Upper lobe of left lung (tissue), 6 donors: Measurements from ENCODE around the gene SLC23A2. TPM values are rescaled to one million over a fixed set of nuclear protein-coding genes. Genes with fewer than 3 reads are reported as not detected.

Experiments used
- ATAC-seq, 2 donors: fragments of 200-7000 bp; cut with Tn5 transposase; one replicate each; pipeline ENCODE4 v1.9.1; 2022; ENCODE audit warnings: mild to moderate bottlenecking in 2 of 2, moderate library complexity in 2 of 2; ENCODE audit not compliant: low FRiP score in 2 of 2
- DNase-seq, 2 donors: peaks; one replicate each; pipeline ENCODE4 v3.0.0-alpha.2; 2019 to 2020
- H3K27ac ChIP-seq, 4 donors: fragments of 200-600 bp; sonication (generic); one replicate each; pipeline ENCODE4 v1.5.1; 2016 to 2019
- H3K27me3 ChIP-seq, 4 donors: fragments of 200-600 bp; sonication (generic); one replicate each; pipeline ENCODE4 v1.5.1; 2017 to 2019
- H3K36me3 ChIP-seq, 4 donors: fragments of 200-600 bp; sonication (generic); one replicate each; pipeline ENCODE4 v1.5.1; 2016 to 2019
- H3K4me1 ChIP-seq, 4 donors: fragments of 200-600 bp; sonication (generic); one replicate each; pipeline ENCODE4 v1.5.1; 2018 to 2019
- H3K4me3 ChIP-seq, 4 donors: fragments of 200-600 bp; sonication (generic); one replicate each; pipeline ENCODE4 v1.5.1; 2017 to 2019; ENCODE audit warnings: mild to moderate bottlenecking in 2 of 4, moderate library complexity in 1 of 4
- H3K9me3 ChIP-seq, 4 donors: fragments of 200-600 bp; sonication (generic); one replicate each; pipeline ENCODE4 v1.5.1; 2018 to 2019
- EP300 ChIP-seq, 4 donors: sonication (generic); formaldehyde crosslinking; IDR thresholded peaks; one replicate each; pipeline ENCODE4 v1.5.1; 2017; ENCODE audit warnings: antibody characterized with exemption in 4 of 4, control low read depth in 2 of 4
- POLR2A ChIP-seq, 4 donors: fragments of 450-650 bp; IDR thresholded peaks; one replicate each; pipeline ENCODE4 v1.5.1; 2016 to 2017; ENCODE audit warnings: antibody characterized with exemption in 4 of 4, mild to moderate bottlenecking in 2 of 4
- POLR2AphosphoS5 ChIP-seq, 2 donors: sonication (generic); formaldehyde crosslinking; IDR thresholded peaks; one replicate each; pipeline ENCODE4 v1.5.1; 2017; ENCODE audit warnings: antibody characterized with exemption in 2 of 2
- WGBS, 2 donors: methylation state at CpG; one replicate each; pipeline ENCODE4 v1.1.5; 2017 to 2018; 5-methylcytosine and 5-hydroxymethylcytosine counted together
- total RNA-seq, 6 donors: library from RNA; depleted of rRNA in 4 of 6; stranded (reverse); fragments of >200 nt in 4 of 6; gene quantifications; one replicate each; pipeline versions ENCODE4 v1.1.0 to v1.2.1, GENCODE V29; 2016 to 2021
- TF ChIP-seq, protein P1 (sequence below), 6 experiments: fragments of 450-650 bp in 4 of 6; fragments of 200-600 bp in 2 of 6; sonication (generic) in 2 of 6; IDR thresholded peaks; one replicate each; pipeline ENCODE4 v1.5.1; 2016 to 2019; ENCODE audit warnings: antibody characterized with exemption in 6 of 6
- donor health status: DM: no; HTN: no; CAD: no; lungs with moderate emphysema.
- donor health status: DM: no; HTN: yes; CAD: no; lungs with severe emphysema.

SLC23A2 gene
- total RNA-seq, 6 donors from 2014 or later, result 13.1 to 26.2 (median 19.2) TPM

DNA sequence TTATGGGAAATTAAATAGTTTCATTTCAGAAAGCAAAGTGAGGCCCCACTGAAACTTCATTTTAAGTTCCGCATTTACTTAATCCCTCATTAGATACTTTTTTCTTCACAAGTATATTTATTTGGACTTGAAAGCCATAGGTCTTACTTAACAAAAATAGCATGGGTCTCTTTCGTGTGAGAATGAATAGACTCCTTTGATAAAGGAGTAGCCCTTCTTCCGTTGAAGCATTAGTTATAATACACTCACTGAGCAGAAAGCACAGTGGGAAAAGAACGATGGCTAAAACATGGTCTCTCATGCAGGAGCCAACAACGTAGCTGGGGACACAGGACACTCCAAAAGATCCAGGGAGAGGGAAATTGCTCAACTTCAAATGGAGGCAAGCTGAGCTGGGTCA lies 130.4 kb downstream of the SLC23A2 start:
- no peak for DNase-seq
- Histone ChIP-seq H3K36me3 (peaks cover 0 to 43% (median 21%) of the 10 kb centered on the region in 4 donors), H3K27me3 (no peaks in the 10 kb centered on the region), H3K4me3 (no peak overlapping the region), H3K9me3 (no peaks in the 10 kb centered on the region), H3K4me1 (peaks cover 0 to 7% (median 3%) of the 10 kb centered on the region in 4 donors), H3K27ac (no peak overlapping the region)
- no peak for ATAC-seq
- TF ChIP-seq POLR2AphosphoS5 (IDR thresholded peaks at IDR 0.05), result no peak
- no peak for TF ChIP-seq EP300 (IDR thresholded peaks at IDR 0.05)
- no peak for TF ChIP-seq POLR2A (IDR thresholded peaks at IDR 0.05)
- TF ChIP-seq, protein P1, sequence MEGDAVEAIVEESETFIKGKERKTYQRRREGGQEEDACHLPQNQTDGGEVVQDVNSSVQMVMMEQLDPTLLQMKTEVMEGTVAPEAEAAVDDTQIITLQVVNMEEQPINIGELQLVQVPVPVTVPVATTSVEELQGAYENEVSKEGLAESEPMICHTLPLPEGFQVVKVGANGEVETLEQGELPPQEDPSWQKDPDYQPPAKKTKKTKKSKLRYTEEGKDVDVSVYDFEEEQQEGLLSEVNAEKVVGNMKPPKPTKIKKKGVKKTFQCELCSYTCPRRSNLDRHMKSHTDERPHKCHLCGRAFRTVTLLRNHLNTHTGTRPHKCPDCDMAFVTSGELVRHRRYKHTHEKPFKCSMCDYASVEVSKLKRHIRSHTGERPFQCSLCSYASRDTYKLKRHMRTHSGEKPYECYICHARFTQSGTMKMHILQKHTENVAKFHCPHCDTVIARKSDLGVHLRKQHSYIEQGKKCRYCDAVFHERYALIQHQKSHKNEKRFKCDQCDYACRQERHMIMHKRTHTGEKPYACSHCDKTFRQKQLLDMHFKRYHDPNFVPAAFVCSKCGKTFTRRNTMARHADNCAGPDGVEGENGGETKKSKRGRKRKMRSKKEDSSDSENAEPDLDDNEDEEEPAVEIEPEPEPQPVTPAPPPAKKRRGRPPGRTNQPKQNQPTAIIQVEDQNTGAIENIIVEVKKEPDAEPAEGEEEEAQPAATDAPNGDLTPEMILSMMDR (IDR thresholded peaks at IDR 0.05), result no peak
- WGBS, 2 donors, result 80 to 88% methylated on average over 5 of the region's 5 CpGs

DNA sequence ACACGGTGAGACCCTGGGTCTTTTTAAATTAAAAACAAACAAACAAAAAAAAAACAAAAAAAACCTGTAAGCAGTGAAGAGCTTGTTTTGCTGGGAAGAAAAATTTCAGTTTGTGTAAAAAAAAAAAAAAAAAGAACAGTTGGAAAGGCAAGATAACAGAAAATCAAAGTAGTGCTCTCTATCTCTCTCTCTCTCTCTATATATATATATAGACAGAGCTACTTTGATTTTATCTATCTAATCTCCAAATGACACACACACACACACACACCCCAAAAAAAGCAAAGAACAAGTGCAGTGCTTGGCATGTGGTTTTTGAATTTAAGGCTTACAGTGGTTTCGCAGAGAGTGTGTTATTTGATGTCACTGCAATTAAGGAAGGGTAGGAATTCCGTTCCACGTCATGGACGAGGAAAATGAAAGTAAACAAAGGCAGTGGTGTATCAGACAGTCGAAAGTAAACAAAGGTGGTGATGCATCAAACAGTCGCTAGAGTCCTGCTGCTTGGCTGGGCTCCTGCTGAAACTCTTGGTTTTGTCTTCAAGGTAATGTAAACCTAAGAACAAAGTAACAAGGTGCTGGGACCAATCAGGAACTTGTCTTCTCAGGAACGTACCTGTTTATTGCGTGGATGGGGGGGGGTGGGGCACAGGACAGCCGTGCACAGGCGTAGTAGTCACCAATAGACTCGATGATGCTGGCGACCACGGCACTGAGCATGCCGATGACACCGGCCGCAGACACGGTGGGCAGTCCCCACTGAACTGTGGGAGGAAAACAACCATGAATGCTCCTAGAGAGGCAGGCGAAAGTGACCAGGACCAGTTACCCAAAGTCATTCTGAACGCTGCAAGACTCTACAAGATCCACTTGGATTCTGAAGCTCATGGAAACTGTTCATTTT lies 131.8 kb downstream of the SLC23A2 start:
- H3K27ac ChIP-seq, result peak overlapping the region in 2 of 4 donors; percentile 10 to 49
- DNase-seq (peak in 1 of 2 donors; percentile 55), ATAC-seq (no peak)
- H3K36me3 ChIP-seq, result peaks cover 0 to 44% (median 23%) of the 10 kb centered on the region in 4 donors
- 59 to 67% methylated on average over 19 to 20 of the region's 20 CpGs for WGBS, 2 donors
- peaks cover 0 to 7% (median 3%) of the 10 kb centered on the region in 4 donors for H3K4me1 ChIP-seq
- peak overlapping the region in 1 of 4 donors; percentile 15 for H3K4me3 ChIP-seq
- TF ChIP-seq, protein P1 (IDR thresholded peaks at IDR 0.05), result no peak
- no peak for TF ChIP-seq POLR2A (IDR thresholded peaks at IDR 0.05)
- peak in 2 of 4 donors; percentile 16 to 39 for TF ChIP-seq EP300 (IDR thresholded peaks at IDR 0.05)
- peak; percentile 25 to 30 for TF ChIP-seq POLR2AphosphoS5 (IDR thresholded peaks at IDR 0.05)
- no peaks in the 10 kb centered on the region for H3K9me3 ChIP-seq
- H3K27me3 ChIP-seq, result no peaks in the 10 kb centered on the region

DNA sequence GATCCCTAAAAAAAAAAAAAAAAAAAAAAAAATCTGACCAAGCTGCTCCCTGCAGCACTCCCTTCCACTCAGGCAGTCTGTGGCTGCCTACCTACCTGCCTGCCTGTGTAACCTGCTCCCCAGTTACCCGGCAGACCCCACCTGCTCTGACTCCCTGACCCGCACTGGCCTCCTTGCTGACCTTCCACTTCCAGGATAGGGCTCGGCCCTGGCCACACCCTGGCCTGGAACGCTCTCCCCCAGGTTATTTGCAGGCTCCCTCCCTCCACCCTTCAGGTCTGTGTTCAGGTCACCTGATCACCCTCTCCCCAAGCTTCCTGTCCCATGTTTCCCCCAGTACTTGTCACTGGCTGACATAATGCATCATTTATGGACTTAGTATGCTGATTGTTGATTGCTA lies 134.3 kb downstream of the SLC23A2 start:
- ATAC-seq, result peak in 1 of 2 donors; percentile 28
- Histone ChIP-seq H3K4me3 (no peak overlapping the region), H3K27ac (no peak overlapping the region), H3K36me3 (peaks cover 4 to 44% (median 14%) of the 10 kb centered on the region in 4 donors), H3K27me3 (no peaks in the 10 kb centered on the region), H3K4me1 (peaks cover 0 to 7% (median 3%) of the 10 kb centered on the region in 4 donors), H3K9me3 (no peaks in the 10 kb centered on the region)
- TF ChIP-seq, protein P1 (IDR thresholded peaks at IDR 0.05), result no peak
- TF ChIP-seq EP300 (IDR thresholded peaks at IDR 0.05) (no peak), POLR2A (IDR thresholded peaks at IDR 0.05) (no peak), POLR2AphosphoS5 (IDR thresholded peaks at IDR 0.05) (no peak)
- peak in 1 of 2 donors; percentile 42 for DNase-seq
- WGBS, 2 donors, result 94 to 98% methylated on average over 4 of the region's 4 CpGs

DNA sequence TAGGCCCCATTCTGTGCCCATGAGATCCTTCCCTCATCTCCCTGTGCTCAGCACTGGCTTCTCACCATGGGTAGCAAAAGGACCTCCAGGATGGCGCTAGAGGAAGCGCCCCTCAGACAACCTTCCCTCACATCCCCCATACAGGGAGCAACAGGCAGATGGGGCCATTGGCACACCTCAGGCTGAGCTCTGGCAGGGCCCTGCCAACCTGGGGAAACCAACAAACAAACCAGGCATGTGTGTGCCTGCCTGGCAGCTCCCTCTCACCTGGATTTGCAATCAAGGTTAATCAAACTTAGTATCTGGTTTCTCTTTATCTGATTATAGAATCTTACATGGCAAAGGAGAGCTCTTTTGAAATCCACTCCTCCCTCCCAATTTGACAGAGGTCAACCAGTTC lies 134.9 kb downstream of the SLC23A2 start:
- no peak for DNase-seq
- H3K27ac ChIP-seq, result no peak overlapping the region
- no peaks in the 10 kb centered on the region for H3K9me3 ChIP-seq
- ATAC-seq, result no peak
- no peak overlapping the region for H3K4me3 ChIP-seq
- H3K4me1 ChIP-seq, result peaks cover 0 to 7% (median 3%) of the 10 kb centered on the region in 4 donors
- WGBS, 2 donors, result 100% methylated on average over 2 of the region's 2 CpGs; no CpG with 5 or more reads in 1 of the 2 donors
- TF ChIP-seq EP300 (IDR thresholded peaks at IDR 0.05) (no peak), POLR2A (IDR thresholded peaks at IDR 0.05) (no peak), POLR2AphosphoS5 (IDR thresholded peaks at IDR 0.05) (no peak)
- TF ChIP-seq, protein P1 (IDR thresholded peaks at IDR 0.05), result no peak
- H3K27me3 ChIP-seq, result no peaks in the 10 kb centered on the region
- peaks cover 5 to 46% (median 17%) of the 10 kb centered on the region in 4 donors for H3K36me3 ChIP-seq
